ENCODE measurements around the gene SCUBE2. TPM values are rescaled to one million over a fixed set of nuclear protein-coding genes. Genes with fewer than 3 reads are reported as not detected.

SCUBE2 gene
- total and polyA plus RNA-seq, 2 of the 4 experiments (the other 2 are of a cell fraction), result 0.43 to 0.72 TPM

- DNase-seq, result no peak
- Histone ChIP-seq H3K79me1 (ENCODE audit: low read depth in 1 of 2, low read length in 2 of 2) (peaks cover 17 to 28% of the 10 kb centered on the region in 2 experiments; a peak in 3 of 4 replicates), H3K4me1 (ENCODE audit: control insufficient read depth, insufficient read depth, low read length) (peaks cover 3% of the 10 kb centered on the region; the same call in 1 of the 2 replicates), H2BK5ac (ENCODE audit: low read depth, low read length, poor library complexity, severe bottlenecking) (no peak overlapping the region), H3K4ac (ENCODE audit: low read depth, low read length) (no peak overlapping the region), H4K20me1 (ENCODE audit: insufficient read depth, low read length) (no peaks in the 10 kb centered on the region), H3K23ac (ENCODE audit: low read depth, low read length) (no peak overlapping the region), H4K5ac (ENCODE audit: low read depth, low read length) (no peak overlapping the region), H3K56ac (ENCODE audit: extremely low read depth, insufficient read depth, low read length) (no peak overlapping the region), H3K36me3 (ENCODE audit: control insufficient read depth, insufficient read depth, low read length) (no peaks in the 10 kb centered on the region), H2BK20ac (ENCODE audit: low read depth, low read length) (no peak overlapping the region), H3K9me3 (ENCODE audit: control insufficient read depth, insufficient read depth, low read length) (no peaks in the 10 kb centered on the region), H2BK15ac (ENCODE audit: low read depth, low read length) (no peak overlapping the region), H4K91ac (ENCODE audit: insufficient read depth, low read depth, low read length) (no peak overlapping the region), H2AK5ac (ENCODE audit: low read depth, low read length) (no peak overlapping the region), H3K4me3 (ENCODE audit: insufficient read depth, low read depth, low read length) (no peak overlapping the region), H2AFZ (replicated peaks; ENCODE audit: low read length, poor library complexity) (no peak overlapping the region), H4K8ac (ENCODE audit: low read depth in 2 of 2, low read length in 2 of 2) (no peak overlapping the region), H3K4me2 (ENCODE audit: low read depth, low read length) (no peak overlapping the region), H3K27me3 (ENCODE audit: control insufficient read depth, insufficient read depth, low read length) (no peaks in the 10 kb centered on the region), H3K14ac (replicated peaks; ENCODE audit: low read depth, low read length) (no peak overlapping the region), H2AK9ac (replicated peaks; ENCODE audit: low read depth, low read length, poor library complexity) (no peak overlapping the region), H3K9me1 (ENCODE audit: insufficient read depth, low read length) (no peaks in the 10 kb centered on the region; the same call in 1 of the 2 replicates), H3K18ac (ENCODE audit: low read depth, low read length) (no peak overlapping the region), H2BK120ac (ENCODE audit: low read depth, low read length) (no peak overlapping the region), H3K27ac (ENCODE audit: insufficient read depth, low read length) (no peak overlapping the region), H3K9ac (ENCODE audit: low read depth, low read length) (no peak overlapping the region)
- CTCF ChIA-PET, result interaction anchor here (1.1 kb wide), 1 partner anchor 18 kb away, joined by 3 read pairs; no protein-coding TSS in a partner anchor
- no peak for TF ChIP-seq RFX5 (IDR thresholded peaks at IDR 0.05; ENCODE audit: low read depth, low read length)
- TF ChIP-seq CEBPB (IDR thresholded peaks at IDR 0.05; ENCODE audit: low read depth, low read length), result no peak
- no peak for TF ChIP-seq BHLHE40 (IDR thresholded peaks at IDR 0.05; ENCODE audit: low read depth, low read length)
- TF ChIP-seq MAZ (IDR thresholded peaks at IDR 0.05; ENCODE audit: borderline replicate concordance, low read depth, low read length), result no peak
- TF ChIP-seq FOS (IDR thresholded peaks at IDR 0.05; ENCODE audit: low read depth, low read length), result no peak
- TF ChIP-seq USF2 (IDR thresholded peaks at IDR 0.05; ENCODE audit: low read depth, low read length), result no peak
- no peak for TF ChIP-seq ELK1 (IDR thresholded peaks at IDR 0.05; ENCODE audit: borderline replicate concordance, low read depth, low read length)
- no peak for TF ChIP-seq NFE2L2 (IDR thresholded peaks at IDR 0.05; ENCODE audit: low read depth, low read length)
- no peak for TF ChIP-seq MXI1 (IDR thresholded peaks at IDR 0.05; ENCODE audit: borderline replicate concordance, low read depth, low read length)
- no peak for TF ChIP-seq CTCF (conservative IDR thresholded peaks at IDR 0.05; ENCODE audit: low read depth, low read length)
- TF ChIP-seq CHD1 (IDR thresholded peaks at IDR 0.05; ENCODE audit: low read depth, low read length), result no peak
- no peak for TF ChIP-seq RCOR1 (IDR thresholded peaks at IDR 0.05; ENCODE audit: insufficient replicate concordance, low read length)
- no peak for TF ChIP-seq RAD21 (IDR thresholded peaks at IDR 0.05; ENCODE audit: low read length)
- TF ChIP-seq POLR2A (IDR thresholded peaks at IDR 0.05; ENCODE audit: low read depth, low read length), result no peak
- POLR2A ChIA-PET (ENCODE audit: unreplicated experiment), result no interaction called here
- in situ Hi-C loops (cut with MboI; ENCODE audit: low sequenced_read_pairs) (no loop called here), dilution Hi-C loops (cut with HindIII; ENCODE audit: low sequenced_read_pairs, unreplicated experiment) (no loop called here), intact Hi-C loops (cut with micrococcal nuclease) (no loop called here)
- 86% methylated on average over 1 of the region's 2 CpGs; no CpG with 5 or more reads in 1 of the 2 experiments for WGBS, 2 experiments (ENCODE audit: extremely low coverage in 2 of 2, insufficient read length in 1 of 2)
- no TSS peak for BruUV-seq (replicated peaks)
- ATAC-seq (ENCODE audit: low read depth), result no peak
Measured at GRCh38 chr11:8998017-8998416, 93.4 kb downstream of the SCUBE2 start.

Data from IMR-90 (cell line).